GM23338 (cell line): ENCODE results near the gene KCNK15. TPM values are rescaled to one million over a fixed set of nuclear protein-coding genes. Genes with fewer than 3 reads are reported as not detected.

Experiments
- ATAC-seq: fragments of 200-7000 bp; cut with Tn5 transposase; 3 replicates; pipeline ENCODE4 v1.9.1; 2020
- DNase-seq: peaks from one replicate; pipeline ENCODE4 v3.0.0-alpha.2; 2015; ENCODE audit warnings: low spot score
- H2AFZ ChIP-seq: fragments of 200-600 bp; sonication (generic); 2 replicates; pipeline ENCODE4 v1.8.0; 2016; ENCODE audit warnings: antibody characterized with exemption, mild to moderate bottlenecking, moderate library complexity
- H3F3A ChIP-seq: fragments of 200-600 bp; sonication (generic); replicated peaks from 2 replicates; pipeline ENCODE4 v1.8.0; 2017; ENCODE audit warnings: antibody characterized with exemption, mixed run types, low read depth
- H3K27ac ChIP-seq: fragments of 200-600 bp; sonication (generic); 2 replicates; pipeline ENCODE4 v1.6.1; 2016; ENCODE audit warnings: low read depth
- H3K27me3 ChIP-seq: fragments of 200-600 bp; sonication (generic); 2 replicates; pipeline ENCODE4 v1.8.0; 2016; ENCODE audit warnings: mild to moderate bottlenecking, mixed run types, moderate library complexity; ENCODE audit not compliant: insufficient read depth
- H3K36me3 ChIP-seq: fragments of 200-600 bp; sonication (generic); 2 replicates; pipeline ENCODE4 v1.8.0; 2016; ENCODE audit warnings: mild to moderate bottlenecking; ENCODE audit not compliant: insufficient read depth
- H3K4me1 ChIP-seq: fragments of 200-600 bp; sonication (generic); 2 replicates; pipeline ENCODE4 v1.8.0; 2016; ENCODE audit warnings: mild to moderate bottlenecking, moderate library complexity; ENCODE audit not compliant: insufficient read depth
- H3K4me2 ChIP-seq: fragments of 200-600 bp; sonication (generic); 2 replicates; pipeline ENCODE4 v1.7.1; 2017; ENCODE audit warnings: mixed run types
- H3K4me3 ChIP-seq: fragments of 200-600 bp; sonication (generic); 2 replicates; pipeline ENCODE4 v1.6.1; 2016; ENCODE audit warnings: mixed run types
- H3K79me2 ChIP-seq: fragments of 200-600 bp; sonication (generic); replicated peaks from 2 replicates; pipeline ENCODE4 v1.8.0; 2017; ENCODE audit warnings: mild to moderate bottlenecking; ENCODE audit not compliant: insufficient read depth
- H3K9me2 ChIP-seq: fragments of 200-600 bp; sonication (generic); 2 replicates; pipeline ENCODE4 v1.8.0; 2017; ENCODE audit not compliant: insufficient read depth
- H4K20me1 ChIP-seq: fragments of 200-600 bp; sonication (generic); replicated peaks from 2 replicates; pipeline ENCODE4 v1.8.0; 2017; ENCODE audit warnings: mild to moderate bottlenecking; ENCODE audit not compliant: insufficient read depth
- H3K27ac Mint-ChIP-seq: 2 replicates; pipeline ENCODE4 v1.8.0; 2020; ENCODE audit warnings: inconsistent platforms, mild to moderate bottlenecking, moderate library complexity, mixed read lengths
- H3K27me3 Mint-ChIP-seq: 3 replicates; pipeline ENCODE4 v1.8.0; 2022; ENCODE audit warnings: low read depth, mild to moderate bottlenecking, moderate library complexity, mixed read lengths, inconsistent platforms; ENCODE audit not compliant: insufficient read depth, poor library complexity
- H3K36me3 Mint-ChIP-seq: 3 replicates; pipeline ENCODE4 v1.8.0; 2021; ENCODE audit warnings: low read depth, mild to moderate bottlenecking, inconsistent platforms, moderate library complexity, mixed read lengths
- H3K4me1 Mint-ChIP-seq: 3 replicates; pipeline ENCODE4 v1.8.0; 2020; ENCODE audit warnings: mild to moderate bottlenecking, inconsistent platforms, mixed read lengths
- H3K4me3 Mint-ChIP-seq: 3 replicates; pipeline ENCODE4 v1.8.0; 2021; ENCODE audit warnings: moderate library complexity, mild to moderate bottlenecking, inconsistent platforms, mixed read lengths
- H3K9me3 Mint-ChIP-seq: 3 replicates; pipeline ENCODE4 v1.8.0; 2020; ENCODE audit warnings: moderate library complexity, mild to moderate bottlenecking, inconsistent platforms, mixed read lengths
- CREB1 ChIP-seq: fragments of 250-450 bp; sonication (Bioruptor Pico); IDR thresholded peaks from 2 replicates; pipeline ENCODE4 v1.5.0; 2020; ENCODE audit warnings: low read depth, mild to moderate bottlenecking, moderate library complexity
- CTCF ChIP-seq, 2 experiments: fragments of 200-600 bp in 1 of 2; sonication (generic) in 1 of 2; conservative IDR thresholded peaks; 2 replicates each; pipeline versions ENCODE4 v1.5.1 to v1.6.1; 2016 to 2017; ENCODE audit warnings: antibody characterized with exemption in 2 of 2, low read depth in 2 of 2, mild to moderate bottlenecking in 2 of 2, moderate library complexity in 1 of 2
- EZH2 ChIP-seq: fragments of 200-600 bp; sonication (generic); IDR thresholded peaks from one replicate; pipeline ENCODE4 v1.8.0; 2017; ENCODE audit warnings: antibody characterized with exemption, mild to moderate bottlenecking, low read depth; ENCODE audit not compliant: unreplicated experiment
- EZH2phosphoT487 ChIP-seq: fragments of 200-600 bp; sonication (generic); IDR thresholded peaks from one replicate; pipeline ENCODE4 v1.8.1; 2018; ENCODE audit warnings: antibody characterized with exemption; ENCODE audit not compliant: unreplicated experiment
- JUNB ChIP-seq: IDR thresholded peaks from one replicate; pipeline ENCODE4 v1.6.1; 2016; ENCODE audit warnings: antibody characterized with exemption; ENCODE audit not compliant: unreplicated experiment
- NANOG ChIP-seq: IDR thresholded peaks from 2 replicates; pipeline ENCODE4 v1.6.1; 2016; ENCODE audit warnings: antibody characterized with exemption, borderline replicate concordance
- POLR2AphosphoS5 ChIP-seq: IDR thresholded peaks from 2 replicates; pipeline ENCODE4 v1.6.1; 2016; ENCODE audit warnings: antibody characterized with exemption, low read depth
- REST ChIP-seq: IDR thresholded peaks from one replicate; pipeline ENCODE4 v1.6.1; 2018; ENCODE audit warnings: antibody characterized with exemption; ENCODE audit not compliant: unreplicated experiment
- STAT1 ChIP-seq: IDR thresholded peaks from one replicate; pipeline ENCODE4 v1.6.1; 2016; ENCODE audit warnings: antibody characterized with exemption; ENCODE audit not compliant: unreplicated experiment
- ZNF114 ChIP-seq: fragments of 250-450 bp; sonication (Bioruptor Pico); IDR thresholded peaks from 2 replicates; pipeline ENCODE4 v1.5.0; 2020; ENCODE audit warnings: mild to moderate bottlenecking, moderate library complexity
- ZNF331 ChIP-seq: fragments of 250-450 bp; sonication (Bioruptor Pico); IDR thresholded peaks from 2 replicates; pipeline ENCODE4 v1.5.0; 2020; ENCODE audit warnings: low read depth, mild to moderate bottlenecking, moderate library complexity
- polyA plus RNA-seq: library from polyadenylated mRNA; unstranded; fragments of >200 nt; fragmentation: Nextera tagmentation; extraction: Ambion mirVana; gene quantifications from 2 replicates; pipeline ENCODE4 v1.2.1, GENCODE V29; 2016
- total RNA-seq: library from RNA; depleted of rRNA; stranded (reverse); fragments of >200 nt; shearing (Covaris generic); gene quantifications from 2 replicates; pipeline ENCODE4 v1.2.3, GENCODE V29; 2014
- TF ChIP-seq, protein P1 (sequence below): IDR thresholded peaks from 2 replicates; pipeline ENCODE4 v1.6.1; 2016; ENCODE audit warnings: antibody characterized with exemption
- TF ChIP-seq, protein P2 (sequence below): fragments of 250-450 bp; sonication (Bioruptor Pico); IDR thresholded peaks from 2 replicates; pipeline ENCODE4 v1.5.0; 2020; ENCODE audit warnings: mild to moderate bottlenecking, moderate library complexity

KCNK15 gene
- total and polyA plus RNA-seq, 2 experiments from 2014 or later: 0.63 to 3.3 TPM

GRCh38 chr20:44709380-44709779 is 36.3 kb upstream of the KCNK15 start (continued):
- TF ChIP-seq CREB1 (CRISPR knock-in tag) (no peak), ZNF331 (CRISPR knock-in tag) (no peak), ZNF114 (no peak), EZH2phosphoT487 (no peak)

DNA sequence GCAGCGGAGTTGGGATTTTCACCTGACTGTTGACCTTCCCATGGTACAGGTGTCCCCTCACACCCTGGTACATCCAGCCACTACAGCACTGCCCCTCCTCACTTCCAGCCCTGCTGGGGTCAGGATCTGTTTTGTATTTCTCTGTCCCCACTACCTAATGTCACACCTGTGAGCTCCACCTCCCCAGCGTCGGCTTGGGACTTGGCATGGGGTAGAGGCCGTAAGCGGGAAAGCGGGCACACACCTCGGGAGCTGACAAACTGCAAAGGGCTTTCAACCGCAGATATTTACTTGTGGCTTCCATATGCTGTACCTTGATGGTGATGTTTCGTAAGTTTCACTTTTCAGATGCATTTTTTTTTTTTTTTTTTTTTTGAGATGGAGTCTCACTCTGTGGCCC is 35.9 kb upstream of the KCNK15 start:
- H3K36me3 ChIP-seq: no peaks in the 10 kb centered on the region
- ATAC-seq (no peak), DNase-seq (no peak)
- no peak overlapping the region for H3K4me3 ChIP-seq
- peaks cover 4% of the 10 kb centered on the region; the same call in 1 of the 3 replicates for H3K4me1 Mint-ChIP-seq
- no peaks in the 10 kb centered on the region for H3K27me3 ChIP-seq
- H3K4me3 Mint-ChIP-seq: no peak overlapping the region
- no peaks in the 10 kb centered on the region for H4K20me1 ChIP-seq
- no peaks in the 10 kb centered on the region for H3K79me2 ChIP-seq
- H3K4me2 ChIP-seq: no peak overlapping the region
- H3K27ac Mint-ChIP-seq: no peak overlapping the region
- H3F3A ChIP-seq: no peaks in the 10 kb centered on the region
- no peaks in the 10 kb centered on the region for H3K36me3 Mint-ChIP-seq
- TF ChIP-seq ZNF331 (CRISPR knock-in tag) (no peak), REST (no peak), EZH2phosphoT487 (no peak), CREB1 (CRISPR knock-in tag) (no peak), CTCF (conservative IDR thresholded peaks at IDR 0.05; ENCODE audit: low read depth in 2 of 2) (no peak), EZH2 (no peak), ZNF114 (no peak), NANOG (no peak), JUNB (no peak), STAT1 (no peak), POLR2AphosphoS5 (no peak)
- TF ChIP-seq, protein P1, sequence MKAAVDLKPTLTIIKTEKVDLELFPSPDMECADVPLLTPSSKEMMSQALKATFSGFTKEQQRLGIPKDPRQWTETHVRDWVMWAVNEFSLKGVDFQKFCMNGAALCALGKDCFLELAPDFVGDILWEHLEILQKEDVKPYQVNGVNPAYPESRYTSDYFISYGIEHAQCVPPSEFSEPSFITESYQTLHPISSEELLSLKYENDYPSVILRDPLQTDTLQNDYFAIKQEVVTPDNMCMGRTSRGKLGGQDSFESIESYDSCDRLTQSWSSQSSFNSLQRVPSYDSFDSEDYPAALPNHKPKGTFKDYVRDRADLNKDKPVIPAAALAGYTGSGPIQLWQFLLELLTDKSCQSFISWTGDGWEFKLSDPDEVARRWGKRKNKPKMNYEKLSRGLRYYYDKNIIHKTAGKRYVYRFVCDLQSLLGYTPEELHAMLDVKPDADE: no peak
- TF ChIP-seq, protein P2, sequence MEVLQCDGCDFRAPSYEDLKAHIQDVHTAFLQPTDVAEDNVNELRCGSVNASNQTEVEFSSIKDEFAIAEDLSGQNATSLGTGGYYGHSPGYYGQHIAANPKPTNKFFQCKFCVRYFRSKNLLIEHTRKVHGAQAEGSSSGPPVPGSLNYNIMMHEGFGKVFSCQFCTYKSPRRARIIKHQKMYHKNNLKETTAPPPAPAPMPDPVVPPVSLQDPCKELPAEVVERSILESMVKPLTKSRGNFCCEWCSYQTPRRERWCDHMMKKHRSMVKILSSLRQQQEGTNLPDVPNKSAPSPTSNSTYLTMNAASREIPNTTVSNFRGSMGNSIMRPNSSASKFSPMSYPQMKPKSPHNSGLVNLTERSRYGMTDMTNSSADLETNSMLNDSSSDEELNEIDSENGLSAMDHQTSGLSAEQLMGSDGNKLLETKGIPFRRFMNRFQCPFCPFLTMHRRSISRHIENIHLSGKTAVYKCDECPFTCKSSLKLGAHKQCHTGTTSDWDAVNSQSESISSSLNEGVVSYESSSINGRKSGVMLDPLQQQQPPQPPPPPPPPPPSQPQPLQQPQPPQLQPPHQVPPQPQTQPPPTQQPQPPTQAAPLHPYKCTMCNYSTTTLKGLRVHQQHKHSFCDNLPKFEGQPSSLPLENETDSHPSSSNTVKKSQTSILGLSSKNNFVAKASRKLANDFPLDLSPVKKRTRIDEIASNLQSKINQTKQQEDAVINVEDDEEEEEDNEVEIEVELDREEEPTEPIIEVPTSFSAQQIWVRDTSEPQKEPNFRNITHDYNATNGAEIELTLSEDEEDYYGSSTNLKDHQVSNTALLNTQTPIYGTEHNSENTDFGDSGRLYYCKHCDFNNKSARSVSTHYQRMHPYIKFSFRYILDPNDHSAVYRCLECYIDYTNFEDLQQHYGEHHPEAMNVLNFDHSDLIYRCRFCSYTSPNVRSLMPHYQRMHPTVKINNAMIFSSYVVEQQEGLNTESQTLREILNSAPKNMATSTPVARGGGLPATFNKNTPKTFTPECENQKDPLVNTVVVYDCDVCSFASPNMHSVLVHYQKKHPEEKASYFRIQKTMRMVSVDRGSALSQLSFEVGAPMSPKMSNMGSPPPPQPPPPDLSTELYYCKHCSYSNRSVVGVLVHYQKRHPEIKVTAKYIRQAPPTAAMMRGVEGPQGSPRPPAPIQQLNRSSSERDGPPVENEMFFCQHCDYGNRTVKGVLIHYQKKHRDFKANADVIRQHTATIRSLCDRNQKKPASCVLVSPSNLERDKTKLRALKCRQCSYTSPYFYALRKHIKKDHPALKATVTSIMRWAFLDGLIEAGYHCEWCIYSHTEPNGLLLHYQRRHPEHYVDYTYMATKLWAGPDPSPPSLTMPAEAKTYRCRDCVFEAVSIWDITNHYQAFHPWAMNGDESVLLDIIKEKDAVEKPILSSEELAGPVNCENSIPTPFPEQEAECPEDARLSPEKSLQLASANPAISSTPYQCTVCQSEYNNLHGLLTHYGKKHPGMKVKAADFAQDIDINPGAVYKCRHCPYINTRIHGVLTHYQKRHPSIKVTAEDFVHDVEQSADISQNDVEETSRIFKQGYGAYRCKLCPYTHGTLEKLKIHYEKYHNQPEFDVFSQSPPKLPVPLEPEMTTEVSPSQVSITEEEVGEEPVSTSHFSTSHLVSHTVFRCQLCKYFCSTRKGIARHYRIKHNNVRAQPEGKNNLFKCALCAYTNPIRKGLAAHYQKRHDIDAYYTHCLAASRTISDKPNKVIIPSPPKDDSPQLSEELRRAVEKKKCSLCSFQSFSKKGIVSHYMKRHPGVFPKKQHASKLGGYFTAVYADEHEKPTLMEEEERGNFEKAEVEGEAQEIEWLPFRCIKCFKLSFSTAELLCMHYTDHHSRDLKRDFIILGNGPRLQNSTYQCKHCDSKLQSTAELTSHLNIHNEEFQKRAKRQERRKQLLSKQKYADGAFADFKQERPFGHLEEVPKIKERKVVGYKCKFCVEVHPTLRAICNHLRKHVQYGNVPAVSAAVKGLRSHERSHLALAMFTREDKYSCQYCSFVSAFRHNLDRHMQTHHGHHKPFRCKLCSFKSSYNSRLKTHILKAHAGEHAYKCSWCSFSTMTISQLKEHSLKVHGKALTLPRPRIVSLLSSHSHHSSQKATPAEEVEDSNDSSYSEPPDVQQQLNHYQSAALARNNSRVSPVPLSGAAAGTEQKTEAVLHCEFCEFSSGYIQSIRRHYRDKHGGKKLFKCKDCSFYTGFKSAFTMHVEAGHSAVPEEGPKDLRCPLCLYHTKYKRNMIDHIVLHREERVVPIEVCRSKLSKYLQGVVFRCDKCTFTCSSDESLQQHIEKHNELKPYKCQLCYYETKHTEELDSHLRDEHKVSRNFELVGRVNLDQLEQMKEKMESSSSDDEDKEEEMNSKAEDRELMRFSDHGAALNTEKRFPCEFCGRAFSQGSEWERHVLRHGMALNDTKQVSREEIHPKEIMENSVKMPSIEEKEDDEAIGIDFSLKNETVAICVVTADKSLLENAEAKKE (CRISPR knock-in tag): no peak
- no peaks in the 10 kb centered on the region for H3K9me3 Mint-ChIP-seq
- H3K27ac ChIP-seq: no peak overlapping the region
- H3K4me1 ChIP-seq: no peaks in the 10 kb centered on the region
- H3K27me3 Mint-ChIP-seq: peaks cover 5% of the 10 kb centered on the region
- H2AFZ ChIP-seq: peak overlapping the region; percentile 59; the same call in 1 of the 2 replicates
- H3K9me2 ChIP-seq: no peaks in the 10 kb centered on the region
